Common myeloid progenitor, CD34-positive (primary cell): ENCODE data around the gene NPAS3.

Source experiments
- CTCF ChIA-PET: fragments of 350-600 bp; sonication (Branson Sonifier 250); formaldehyde crosslinking; loops from one replicate; lab custom pipeline; 2021; ENCODE audit warnings: antibody characterized with exemption; lab: Charles Lee
- POLR2A ChIA-PET: fragments of 350-600 bp; sonication (Branson Sonifier 250); formaldehyde crosslinking; loops from one replicate; lab custom pipeline; 2021; ENCODE audit warnings: antibody characterized with exemption; lab: Charles Lee
- DNase-seq, 3 donors: peaks; one replicate each; pipeline versions ENCODE4 v3.0.0 to v3.0.0-alpha.2; 2013
- H3K27ac ChIP-seq, 2 experiments: 1 replicate in 1 of 2; 2 replicates in 1 of 2; pipeline ENCODE4 v1.7.0; 2013; ENCODE audit warnings: inconsistent platforms in 2 of 2, low read length in 2 of 2, mild to moderate bottlenecking in 2 of 2, low read depth in 1 of 2, moderate library complexity in 1 of 2; ENCODE audit not compliant: severe bottlenecking in 2 of 2, insufficient read depth in 1 of 2, poor library complexity in 1 of 2
- H3K27me3 ChIP-seq, 5 experiments: replicated peaks in 2 of 5; 1 replicate in 3 of 5; 2 replicates in 2 of 5; pipeline versions ENCODE4 v1.6.1 to v1.7.0; 2013; ENCODE audit warnings: low read length in 4 of 5, mild to moderate bottlenecking in 2 of 5, moderate library complexity in 2 of 5, inconsistent platforms in 1 of 5; ENCODE audit not compliant: insufficient read depth in 5 of 5, control insufficient read depth in 4 of 5
- H3K36me3 ChIP-seq, 4 experiments: 1 replicate in 2 of 4; 2 replicates in 2 of 4; pipeline versions ENCODE4 v1.6.1 to v1.7.0; 2013; ENCODE audit warnings: low read length in 3 of 4, control low read depth in 1 of 4, mild to moderate bottlenecking in 1 of 4; ENCODE audit not compliant: control insufficient read depth in 4 of 4, insufficient read depth in 4 of 4
- H3K4me1 ChIP-seq, 4 experiments: 1 replicate in 3 of 4; 2 replicates in 1 of 4; pipeline versions ENCODE4 v1.6.1 to v1.7.1; 2013; ENCODE audit warnings: low read length in 3 of 4, mild to moderate bottlenecking in 3 of 4, control low read depth in 1 of 4, inconsistent platforms in 1 of 4, moderate library complexity in 1 of 4; ENCODE audit not compliant: control insufficient read depth in 4 of 4, insufficient read depth in 4 of 4; ENCODE audit errors: control extremely low read depth in 1 of 4
- H3K4me3 ChIP-seq, 7 experiments: 1 replicate in 4 of 7; 2 replicates in 3 of 7; pipeline versions ENCODE4 v1.5.1 to v1.7.0; 2013; ENCODE audit warnings: mild to moderate bottlenecking in 7 of 7, low read length in 6 of 7, moderate library complexity in 6 of 7, inconsistent platforms in 2 of 7, low read depth in 2 of 7, control low read depth in 1 of 7; ENCODE audit not compliant: insufficient read depth in 4 of 7, control insufficient read depth in 1 of 7; ENCODE audit errors: extremely low read depth in 1 of 7
- H3K9me3 ChIP-seq, 5 experiments: 1 replicate in 4 of 5; 2 replicates in 1 of 5; pipeline versions ENCODE4 v1.6.1 to v1.7.1; 2013; ENCODE audit warnings: low read length in 4 of 5, mild to moderate bottlenecking in 2 of 5, inconsistent platforms in 1 of 5, low read depth in 1 of 5, moderate library complexity in 1 of 5; ENCODE audit not compliant: control insufficient read depth in 4 of 5, insufficient read depth in 2 of 5; ENCODE audit errors: control extremely low read depth in 1 of 5
- WGBS: methylation state at CpG from one replicate; pipeline ENCODE4 v1.1.5; 2013; ENCODE audit not compliant: insufficient coverage; 5-methylcytosine and 5-hydroxymethylcytosine counted together

Gene NPAS3

GRCh38 chr14:33802737-33803136 is 864.1 kb downstream of the NPAS3 start:
- Histone ChIP-seq H3K4me1 (peaks cover 0 to 6% (median 3%) of the 10 kb centered on the region in 4 experiments), H3K27ac (no peak overlapping the region), H3K9me3 (peaks cover 0 to 3% (median 0%) of the 10 kb centered on the region in 5 experiments), H3K36me3 (no peaks in the 10 kb centered on the region), H3K4me3 (no peak overlapping the region), H3K27me3 (peaks cover 8 to 48% (median 22%) of the 10 kb centered on the region in 5 experiments)
- POLR2A ChIA-PET = no interaction called here
- DNase-seq = no peak
- CTCF ChIA-PET = interaction anchor here (0.9 to 1.6 kb wide), 3 partner anchors 36 to 326 kb away, joined by 3 to 4 read pairs (median 3); no protein-coding TSS in a partner anchor
- 100% methylated on average over 1 of the region's 2 CpGs for WGBS

- H3K27me3 ChIP-seq = peaks cover 8 to 23% (median 18%) of the 10 kb centered on the region in 5 experiments
- ChIA-PET CTCF (interaction anchor here (1.1 to 1.7 kb wide), 2 partner anchors 12 to 33 kb away, joined by 3 to 16 read pairs; no protein-coding TSS in a partner anchor), POLR2A (no interaction called here)
- 0% methylated on average over 1 of the region's 2 CpGs for WGBS
- DNase-seq = no peak
- no peak overlapping the region for H3K4me3 ChIP-seq
- H3K36me3 ChIP-seq = no peaks in the 10 kb centered on the region
- peaks cover 0 to 3% (median 0%) of the 10 kb centered on the region in 5 experiments for H3K9me3 ChIP-seq
- H3K4me1 ChIP-seq = peaks cover 0 to 4% (median 0%) of the 10 kb centered on the region in 4 experiments
- H3K27ac ChIP-seq = no peak overlapping the region
These were observed 866.9 kb downstream of the NPAS3 start for GRCh38 chr14:33805593-33805992.

- H3K27me3 ChIP-seq = peaks cover under 1 to 11% (median 7%) of the 10 kb centered on the region in 5 experiments
- CTCF ChIA-PET = interaction anchor here (0.7 kb wide), 1 partner anchor 18 kb away, joined by 3 read pairs; no protein-coding TSS in a partner anchor
- H3K9me3 ChIP-seq = no peaks in the 10 kb centered on the region
- WGBS = 100% methylated on average over 1 of the region's 2 CpGs
- DNase-seq = no peak
- H3K27ac ChIP-seq = no peak overlapping the region
- no peaks in the 10 kb centered on the region for H3K36me3 ChIP-seq
- H3K4me1 ChIP-seq = peaks cover 0 to 2% (median 0%) of the 10 kb centered on the region in 4 experiments
- no peak overlapping the region for H3K4me3 ChIP-seq
- POLR2A ChIA-PET = no interaction called here
These were observed 868.2 kb downstream of the NPAS3 start for GRCh38 chr14:33806905-33807304.

GRCh38 chr14:33808187-33808586 is 869.5 kb downstream of the NPAS3 start:
- CTCF ChIA-PET = interaction anchor here (0.8 to 1.6 kb wide), 2 partner anchors 9 to 16 kb away, joined by 3 to 4 read pairs; no protein-coding TSS in a partner anchor
- POLR2A ChIA-PET = no interaction called here
- Histone ChIP-seq H3K4me3 (no peak overlapping the region), H3K27me3 (peaks cover 0 to 2% (median 0%) of the 10 kb centered on the region in 5 experiments), H3K9me3 (no peaks in the 10 kb centered on the region), H3K4me1 (peaks cover 0 to 7% (median 0%) of the 10 kb centered on the region in 4 experiments), H3K36me3 (no peaks in the 10 kb centered on the region), H3K27ac (no peak overlapping the region)
- DNase-seq = no peak
- 57% methylated on average over 3 of the region's 3 CpGs for WGBS

GRCh38 chr14:33809396-33809981 is 870.8 kb downstream of the NPAS3 start:
- DNase-seq = no peak
- CTCF ChIA-PET = interaction anchor here (1.6 kb wide), 1 partner anchor 17 kb away, joined by 3 read pairs; no protein-coding TSS in a partner anchor

GRCh38 chr14:33810308-33810707 is 871.6 kb downstream of the NPAS3 start:
- ChIA-PET CTCF (no interaction called here), POLR2A (interaction anchor here (0.6 kb wide), 1 partner anchor 1516 kb away, joined by 3 read pairs; no protein-coding TSS in a partner anchor)
- no peak overlapping the region for H3K27ac ChIP-seq
- WGBS = 100% methylated on average over 5 of the region's 6 CpGs
- no peaks in the 10 kb centered on the region for H3K36me3 ChIP-seq
- no peaks in the 10 kb centered on the region for H3K9me3 ChIP-seq
- DNase-seq = no peak
- H3K4me1 ChIP-seq = peaks cover 0 to 7% (median 0%) of the 10 kb centered on the region in 4 experiments
- H3K4me3 ChIP-seq = no peak overlapping the region
- H3K27me3 ChIP-seq = peaks cover 0 to 2% (median 0%) of the 10 kb centered on the region in 5 experiments

More at GRCh38 chr14:33809396-33809981, 870.8 kb downstream of the NPAS3 start:
- H3K36me3 ChIP-seq = no peaks in the 10 kb centered on the region
- H3K27ac ChIP-seq = no peak overlapping the region
- no CpG with 5 or more reads among the region's 2 CpGs for WGBS
- H3K4me3 ChIP-seq = no peak overlapping the region
- H3K4me1 ChIP-seq = peaks cover 0 to 7% (median 0%) of the 10 kb centered on the region in 4 experiments
- peaks cover 0 to 2% (median 0%) of the 10 kb centered on the region in 5 experiments for H3K27me3 ChIP-seq
- H3K9me3 ChIP-seq = no peaks in the 10 kb centered on the region
- POLR2A ChIA-PET = no interaction called here

GRCh38 chr14:33811721-33812120 is 873.0 kb downstream of the NPAS3 start:
- POLR2A ChIA-PET = no interaction called here
- CTCF ChIA-PET = no interaction called here
- WGBS = 80% methylated on average over 1 of the region's 2 CpGs

More at GRCh38 chr14:33811721-33812120, 873.0 kb downstream of the NPAS3 start:
- Histone ChIP-seq H3K4me1 (peaks cover 0 to 7% (median 0%) of the 10 kb centered on the region in 4 experiments), H3K9me3 (no peaks in the 10 kb centered on the region), H3K4me3 (no peak overlapping the region), H3K27ac (peak overlapping the region in 1 of 2 experiments; percentile 50), H3K36me3 (no peaks in the 10 kb centered on the region), H3K27me3 (peaks cover 0 to 2% (median 0%) of the 10 kb centered on the region in 5 experiments)
- peak in 1 of 3 donors; percentile 12 for DNase-seq
